ENCODE data around the gene TNRC6C. TPM values are rescaled to one million over a fixed set of nuclear protein-coding genes. Genes with fewer than 3 reads are reported as not detected.
A peak's percentile ranks its signal among the peaks of the same experiment; 100 is the strongest.

TNRC6C gene
- total RNA-seq, 2 experiments from 2014 or later = 50.7 to 57.3 TPM

DNA sequence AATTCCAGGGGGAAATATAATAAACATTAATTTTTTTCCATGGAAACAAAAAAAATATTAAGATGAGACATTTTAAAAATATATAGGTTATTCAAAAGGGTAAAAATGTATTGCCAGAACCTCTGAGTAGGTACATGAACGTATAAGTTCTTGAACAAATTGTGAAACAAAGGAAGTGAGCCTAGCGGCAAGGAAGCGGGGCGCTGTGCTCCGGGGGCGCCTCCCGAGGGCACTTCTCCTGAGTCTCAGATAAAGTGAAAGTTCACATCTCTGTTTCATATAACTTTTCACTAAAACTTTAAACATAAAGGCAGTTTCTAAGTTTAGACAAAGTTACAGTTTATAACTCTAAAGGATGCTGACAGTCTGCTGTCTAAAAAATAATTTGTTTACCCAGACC lies 52.3 kb downstream of the TNRC6C start:
- Histone ChIP-seq H3K27me3 (ENCODE audit: control insufficient read depth in 1 of 2, insufficient read depth in 2 of 2, low read length in 2 of 2) (no peaks in the 10 kb centered on the region), H3K4me1 (ENCODE audit: insufficient read depth, low read length) (peaks cover 3% of the 10 kb centered on the region), H3K9me3 (ENCODE audit: control insufficient read depth in 1 of 2, insufficient read depth in 1 of 2, low read length in 2 of 2) (no peaks in the 10 kb centered on the region), H3K27ac (ENCODE audit: low read depth in 1 of 2, low read length in 2 of 2) (no peak overlapping the region), H3K36me3 (ENCODE audit: insufficient read depth, low read length) (peaks cover 31% of the 10 kb centered on the region), H3K4me3 (ENCODE audit: low read length) (no peak overlapping the region)
- Mint-ChIP-seq H3K27me3 (no peaks in the 10 kb centered on the region), H3K27ac (peak overlapping the region; percentile 63), H3K4me3 (peak overlapping the region; percentile 61), H3K36me3 (ENCODE audit: low read depth) (peaks cover 78% of the 10 kb centered on the region), H3K9me3 (no peaks in the 10 kb centered on the region), H3K4me1 (ENCODE audit: low read depth) (peaks cover 53% of the 10 kb centered on the region)
- TF ChIP-seq, protein P1, sequence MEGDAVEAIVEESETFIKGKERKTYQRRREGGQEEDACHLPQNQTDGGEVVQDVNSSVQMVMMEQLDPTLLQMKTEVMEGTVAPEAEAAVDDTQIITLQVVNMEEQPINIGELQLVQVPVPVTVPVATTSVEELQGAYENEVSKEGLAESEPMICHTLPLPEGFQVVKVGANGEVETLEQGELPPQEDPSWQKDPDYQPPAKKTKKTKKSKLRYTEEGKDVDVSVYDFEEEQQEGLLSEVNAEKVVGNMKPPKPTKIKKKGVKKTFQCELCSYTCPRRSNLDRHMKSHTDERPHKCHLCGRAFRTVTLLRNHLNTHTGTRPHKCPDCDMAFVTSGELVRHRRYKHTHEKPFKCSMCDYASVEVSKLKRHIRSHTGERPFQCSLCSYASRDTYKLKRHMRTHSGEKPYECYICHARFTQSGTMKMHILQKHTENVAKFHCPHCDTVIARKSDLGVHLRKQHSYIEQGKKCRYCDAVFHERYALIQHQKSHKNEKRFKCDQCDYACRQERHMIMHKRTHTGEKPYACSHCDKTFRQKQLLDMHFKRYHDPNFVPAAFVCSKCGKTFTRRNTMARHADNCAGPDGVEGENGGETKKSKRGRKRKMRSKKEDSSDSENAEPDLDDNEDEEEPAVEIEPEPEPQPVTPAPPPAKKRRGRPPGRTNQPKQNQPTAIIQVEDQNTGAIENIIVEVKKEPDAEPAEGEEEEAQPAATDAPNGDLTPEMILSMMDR (IDR thresholded peaks at IDR 0.05) = no peak
- CTCF ChIA-PET = interaction anchor here (0.8 to 1.3 kb wide), 2 partner anchors 9 to 52 kb away, joined by 3 read pairs; partner anchors contain the start of gene TNRC6C
- POLR2A ChIA-PET = interaction anchor here (2.5 kb wide), 1 partner anchor 53 kb away, joined by 16 read pairs; the partner anchor contains the start of gene TNRC6C
- intact Hi-C loops (cut with DNase I, micrococcal nuclease) = loop anchor here (5.0 to 10.0 kb wide), 5 partner anchors 53 to 686 kb away; partner anchors contain the start of gene TNRC6C (in 1 of the 2)
- ATAC-seq (ENCODE audit: poor library complexity) (no peak), DNase-seq (peak in 9 of 14 experiments; percentile 13 to 54 (median 40))

DNA sequence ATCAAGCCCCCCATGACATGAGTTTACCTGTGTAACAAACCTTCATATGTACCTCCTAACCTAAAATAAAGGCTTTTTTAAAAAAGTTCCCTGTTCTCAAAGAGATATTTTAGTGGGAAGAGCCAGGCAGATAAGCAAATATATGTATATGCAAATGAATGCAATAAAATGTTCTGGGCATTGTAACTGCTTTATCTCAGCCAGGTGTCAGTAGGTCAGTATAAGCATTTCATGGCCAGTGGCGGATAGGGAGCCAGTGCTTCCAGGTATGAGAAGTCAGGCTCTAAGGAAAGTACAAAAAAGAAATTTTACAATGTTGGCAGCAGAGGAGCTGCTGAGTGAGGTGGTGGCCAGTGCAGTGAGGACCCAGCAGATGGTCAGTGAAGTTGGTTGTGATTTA lies 53.9 kb downstream of the TNRC6C start:
- Mint-ChIP-seq H3K36me3 (ENCODE audit: low read depth) (peaks cover 63% of the 10 kb centered on the region), H3K4me1 (ENCODE audit: low read depth) (peaks cover 44% of the 10 kb centered on the region), H3K9me3 (no peaks in the 10 kb centered on the region), H3K27me3 (no peaks in the 10 kb centered on the region), H3K27ac (no peak overlapping the region), H3K4me3 (no peak overlapping the region)
- no peaks in the 10 kb centered on the region for H3K9me3 ChIP-seq (ENCODE audit: control insufficient read depth in 1 of 2, insufficient read depth in 1 of 2, low read length in 2 of 2)
- TF ChIP-seq, protein P1 (IDR thresholded peaks at IDR 0.05) = no peak
- no peak for DNase-seq
- H3K4me1 ChIP-seq (ENCODE audit: insufficient read depth, low read length) = peaks cover 3% of the 10 kb centered on the region
- CTCF ChIA-PET = interaction anchor here (2.0 to 2.4 kb wide), 2 partner anchors 8 to 470 kb away, joined by 9 read pairs; no protein-coding TSS in a partner anchor
- intact Hi-C loops (cut with DNase I, micrococcal nuclease) = loop anchor here (5.0 to 10.0 kb wide), 5 partner anchors 55 to 688 kb away; partner anchors contain the start of gene TNRC6C (in 1 of the 2)
- no peak for ATAC-seq (ENCODE audit: poor library complexity)
- H3K4me3 ChIP-seq (ENCODE audit: low read length) = no peak overlapping the region
- H3K27me3 ChIP-seq (ENCODE audit: control insufficient read depth in 1 of 2, insufficient read depth in 2 of 2, low read length in 2 of 2) = no peaks in the 10 kb centered on the region
- POLR2A ChIA-PET = interaction anchor here (1.6 to 5.8 kb wide), 2 partner anchors 55 to 366 kb away, joined by 5 to 56 read pairs; partner anchors contain the start of gene TNRC6C
- H3K27ac ChIP-seq (ENCODE audit: low read depth in 1 of 2, low read length in 2 of 2) = no peak overlapping the region
- H3K36me3 ChIP-seq (ENCODE audit: insufficient read depth, low read length) = peaks cover 31% of the 10 kb centered on the region

DNA sequence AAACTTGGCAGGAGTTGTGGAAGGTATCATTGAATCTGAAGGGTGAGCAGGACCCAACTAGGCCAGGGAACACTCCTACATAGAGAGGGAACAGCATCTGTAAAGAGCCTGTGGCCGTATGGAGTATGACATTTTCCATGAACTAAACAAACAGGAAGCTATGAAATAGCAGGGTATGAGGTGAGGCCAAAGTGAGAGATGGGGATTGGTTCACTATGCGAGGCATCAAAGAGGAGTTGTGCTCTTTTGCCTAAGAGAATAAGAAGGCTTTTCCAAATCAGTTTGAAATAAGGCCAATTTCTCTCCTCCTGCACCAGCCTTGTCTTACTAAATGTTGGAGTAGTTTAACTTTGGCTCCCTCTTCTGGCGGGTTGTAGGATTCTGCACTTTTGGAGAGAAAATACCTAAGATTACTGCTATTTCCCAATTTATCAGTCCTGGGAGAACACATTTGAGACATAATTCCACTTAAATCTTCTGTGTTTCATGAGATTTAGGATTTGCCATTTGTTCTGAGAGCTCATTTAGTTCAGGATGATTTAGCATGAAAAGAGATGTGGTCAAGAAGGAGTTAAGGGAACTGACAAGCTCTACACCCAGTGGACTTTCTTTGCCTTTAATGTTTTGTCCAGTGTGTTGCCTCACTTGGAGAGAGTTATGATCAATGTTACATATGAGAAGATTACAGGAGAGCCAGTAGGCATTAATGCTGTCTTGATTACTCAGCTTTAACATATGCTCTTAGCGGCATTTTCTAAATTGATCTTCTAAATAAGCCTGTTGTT lies 55.4 kb downstream of the TNRC6C start:
- Mint-ChIP-seq H3K27ac (peak overlapping the region; percentile 34), H3K4me1 (ENCODE audit: low read depth) (peaks cover 47% of the 10 kb centered on the region), H3K4me3 (no peak overlapping the region), H3K27me3 (no peaks in the 10 kb centered on the region), H3K36me3 (ENCODE audit: low read depth) (peaks cover 50% of the 10 kb centered on the region), H3K9me3 (no peaks in the 10 kb centered on the region)
- intact Hi-C loops (cut with DNase I, micrococcal nuclease) = loop anchor here (1.0 to 10.0 kb wide), 7 partner anchors 57 to 689 kb away; partner anchors contain the start of gene TNRC6C (in 1 of the 2)
- H3K9me3 ChIP-seq (ENCODE audit: control insufficient read depth in 1 of 2, insufficient read depth in 1 of 2, low read length in 2 of 2) = no peaks in the 10 kb centered on the region
- peak; percentile 75 for ATAC-seq (ENCODE audit: poor library complexity)
- H3K27me3 ChIP-seq (ENCODE audit: control insufficient read depth in 1 of 2, insufficient read depth in 2 of 2, low read length in 2 of 2) = no peaks in the 10 kb centered on the region
- TF ChIP-seq, protein P1 (IDR thresholded peaks at IDR 0.05) = peak; percentile 88
- ChIA-PET CTCF (interaction anchor here (0.7 to 2.4 kb wide), 12 partner anchors 10 to 471 kb away, joined by 3 to 13 read pairs (median 5); partner anchors contain the start of gene TNRC6C), POLR2A (interaction anchor here (0.7 to 5.8 kb wide), 9 partner anchors 14 to 369 kb away, joined by 3 to 56 read pairs (median 4); partner anchors contain the start of gene TNRC6C)
- H3K4me1 ChIP-seq (ENCODE audit: insufficient read depth, low read length) = peaks cover 4% of the 10 kb centered on the region
- H3K27ac ChIP-seq (ENCODE audit: low read depth in 1 of 2, low read length in 2 of 2) = no peak overlapping the region
- peak in 13 of 14 experiments; percentile 6 to 84 (median 42) for DNase-seq
- H3K4me3 ChIP-seq (ENCODE audit: low read length) = no peak overlapping the region
- H3K36me3 ChIP-seq (ENCODE audit: insufficient read depth, low read length) = peaks cover 29% of the 10 kb centered on the region

Data from CD4-positive, alpha-beta T cell (primary cell).